ENCODE data around the gene PCNP.

The PCNP gene

DNA sequence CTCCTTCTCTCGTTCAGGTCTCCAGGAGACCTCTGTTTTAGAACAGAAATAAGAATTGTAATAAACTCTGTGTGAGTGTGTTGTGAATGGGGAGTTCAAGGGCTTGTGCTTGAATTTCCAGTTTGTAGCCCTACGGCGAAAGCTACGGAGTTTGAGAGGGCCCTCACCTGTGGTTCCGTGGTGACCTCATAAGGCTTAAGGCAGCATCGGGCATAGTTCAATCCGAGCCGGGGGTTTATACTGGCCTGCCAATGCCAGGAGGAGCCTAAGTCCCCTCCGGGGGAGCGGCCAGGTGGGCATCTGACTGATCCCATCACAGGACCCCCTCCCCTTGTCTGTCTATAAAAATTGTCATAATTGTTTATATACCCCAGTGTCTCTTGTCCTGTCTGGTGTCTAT, 59.2 kb downstream of the PCNP start:
- DNase-seq (ENCODE audit: low read depth, low spot score), result no peak

DNA sequence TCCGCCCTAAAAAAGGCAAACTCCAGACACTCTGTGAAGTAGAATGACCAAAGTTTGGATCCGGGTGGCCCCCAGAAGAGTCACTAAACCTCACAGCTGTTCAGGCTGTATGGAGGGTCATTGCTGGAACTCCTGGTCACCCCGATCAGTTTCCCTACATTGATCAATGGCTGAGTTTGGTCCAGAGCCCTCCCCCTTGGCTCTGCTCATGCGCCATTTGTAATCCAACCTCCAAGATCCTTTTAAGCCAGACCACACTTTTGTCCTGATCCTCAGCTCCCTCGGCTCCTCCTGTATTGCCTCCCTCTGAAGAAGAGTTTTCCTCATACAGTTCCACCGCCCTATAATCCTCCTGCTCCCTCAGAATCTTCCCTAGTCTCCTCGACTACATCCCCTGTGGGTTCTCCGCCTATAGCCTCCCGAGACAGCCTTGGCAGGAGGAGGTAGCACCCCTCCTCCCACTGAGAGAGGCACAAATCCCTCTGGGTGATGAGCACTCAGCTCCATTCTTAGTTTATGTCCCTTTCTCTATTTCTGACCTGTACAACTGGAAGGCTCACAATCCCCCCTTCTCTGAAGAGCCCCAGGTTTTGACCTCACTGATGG, 60.7 kb downstream of the PCNP start:
- DNase-seq (ENCODE audit: low read depth, low spot score), result no peak

- DNase-seq (ENCODE audit: low read depth, low spot score), result no peak
Observed at GRCh38 chr3:101635345-101635744, 61.4 kb downstream of the PCNP start.

DNA sequence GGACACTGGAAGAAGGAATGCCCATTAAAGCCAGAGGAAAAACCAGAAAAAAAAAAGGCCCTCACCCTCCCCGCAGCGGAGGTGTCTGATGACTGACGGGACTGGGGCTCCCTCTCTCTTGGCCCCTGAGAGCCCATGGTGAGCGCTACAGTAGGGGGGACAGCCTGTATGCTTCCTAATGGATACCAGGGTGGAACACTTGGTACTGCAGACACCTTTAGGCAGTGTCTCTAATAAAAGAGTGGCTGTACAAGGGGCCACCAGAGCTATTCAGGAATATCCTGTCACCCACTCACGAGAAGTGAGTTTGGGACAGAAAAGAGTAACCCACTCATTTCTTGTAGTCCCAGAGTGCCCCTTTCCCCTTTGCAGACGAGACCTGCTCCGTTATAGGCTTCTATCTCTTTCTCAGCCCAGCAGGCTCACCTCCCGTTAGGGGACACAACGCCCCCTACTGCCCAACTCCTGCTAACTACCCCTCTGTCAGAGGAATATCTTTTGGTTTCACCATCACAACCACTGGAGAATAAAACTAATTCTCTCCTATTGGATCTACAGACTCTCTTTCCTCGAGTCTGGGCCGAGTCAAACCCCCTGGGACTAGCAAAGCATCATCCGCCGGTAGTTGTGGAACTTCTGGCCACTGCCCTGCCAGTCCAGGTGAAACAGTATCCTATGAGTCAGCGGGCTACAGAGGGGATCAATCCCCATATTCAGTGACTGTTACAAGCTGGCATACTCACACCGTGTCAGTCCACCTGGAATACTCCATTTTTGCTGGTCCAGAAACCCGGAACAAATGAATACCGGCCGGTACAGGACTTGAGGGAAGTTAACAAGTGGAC, 62.2 kb downstream of the PCNP start:
- DNase-seq (ENCODE audit: low read depth, low spot score), result peak; percentile 79

DNA sequence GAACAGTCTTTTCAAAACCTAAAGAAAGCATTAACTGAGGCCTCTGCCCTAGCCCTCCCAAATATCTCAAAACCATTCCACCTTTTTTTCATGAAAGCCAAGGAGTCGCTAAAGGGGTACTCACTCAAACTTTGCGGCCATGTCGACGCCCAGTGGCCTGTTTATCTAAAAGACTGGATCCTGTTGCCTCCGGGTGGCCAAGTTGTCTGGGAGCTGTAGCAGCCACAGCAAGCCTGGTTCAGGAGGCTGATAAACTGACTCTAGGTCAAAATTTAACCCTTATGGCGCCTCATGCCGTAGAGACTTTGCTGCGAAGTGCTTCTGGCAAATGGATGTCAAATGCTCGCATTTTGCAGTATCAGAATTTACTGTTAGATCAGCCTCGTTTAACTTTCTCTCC, 63.5 kb downstream of the PCNP start:
- no peak for DNase-seq (ENCODE audit: low read depth, low spot score)

GRCh38 chr3:101638261-101638745, 64.3 kb downstream of the PCNP start:
- peak; percentile 68 for DNase-seq (ENCODE audit: low read depth, low spot score)

DNA sequence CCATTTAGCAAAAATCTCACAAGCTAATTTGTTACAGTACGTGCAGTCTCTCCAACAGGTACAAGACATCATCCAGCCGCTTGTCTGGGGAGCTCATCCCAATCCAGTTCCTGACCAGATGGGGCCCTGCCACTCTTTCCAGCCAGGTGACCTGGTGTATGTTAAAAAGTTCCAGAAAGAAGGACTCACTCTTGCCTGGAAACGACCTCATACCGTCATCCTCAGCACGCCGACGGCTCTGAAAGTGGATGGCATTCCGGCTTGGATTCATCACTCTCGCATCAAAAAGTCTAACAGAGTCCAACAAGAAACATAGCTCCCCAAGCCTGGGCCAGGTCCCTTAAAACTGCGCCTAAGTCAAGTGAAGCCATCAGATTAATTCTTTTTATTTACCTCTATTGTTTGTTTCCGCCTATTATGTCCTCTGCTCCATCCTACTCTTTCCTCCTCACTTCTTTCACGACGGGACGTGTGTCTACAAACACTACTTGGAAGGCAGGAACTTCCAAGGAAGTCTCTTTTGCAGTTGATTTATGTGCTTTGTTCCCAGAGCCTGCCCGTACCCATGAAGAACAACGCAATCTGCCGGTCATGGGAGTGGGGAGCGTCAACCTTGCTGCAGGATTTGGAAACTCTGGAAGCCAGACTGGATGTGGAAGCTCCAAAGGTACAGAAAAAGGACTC, 65.4 kb downstream of the PCNP start:
- no peak for DNase-seq (ENCODE audit: low read depth, low spot score)

DNA sequence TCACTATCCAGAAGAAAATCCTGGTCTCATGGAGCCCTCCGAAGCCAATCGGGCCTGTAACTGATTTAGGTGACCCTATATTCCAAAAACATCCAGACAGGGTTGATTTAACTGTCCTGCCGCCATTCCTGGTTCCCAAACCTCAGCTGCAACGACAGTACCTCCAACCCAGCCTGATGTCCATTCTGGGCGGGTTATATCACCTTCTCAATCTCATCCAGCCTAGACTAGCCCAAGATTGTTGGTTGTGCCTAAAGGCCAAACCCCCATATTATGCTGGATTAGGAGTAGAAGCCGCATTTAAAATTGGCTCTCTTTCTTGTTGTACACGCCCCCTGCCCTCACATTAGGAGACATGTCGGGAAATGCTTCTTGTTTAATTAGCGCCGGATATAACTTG, 66.3 kb downstream of the PCNP start:
- DNase-seq (ENCODE audit: low read depth, low spot score), result no peak

DNA sequence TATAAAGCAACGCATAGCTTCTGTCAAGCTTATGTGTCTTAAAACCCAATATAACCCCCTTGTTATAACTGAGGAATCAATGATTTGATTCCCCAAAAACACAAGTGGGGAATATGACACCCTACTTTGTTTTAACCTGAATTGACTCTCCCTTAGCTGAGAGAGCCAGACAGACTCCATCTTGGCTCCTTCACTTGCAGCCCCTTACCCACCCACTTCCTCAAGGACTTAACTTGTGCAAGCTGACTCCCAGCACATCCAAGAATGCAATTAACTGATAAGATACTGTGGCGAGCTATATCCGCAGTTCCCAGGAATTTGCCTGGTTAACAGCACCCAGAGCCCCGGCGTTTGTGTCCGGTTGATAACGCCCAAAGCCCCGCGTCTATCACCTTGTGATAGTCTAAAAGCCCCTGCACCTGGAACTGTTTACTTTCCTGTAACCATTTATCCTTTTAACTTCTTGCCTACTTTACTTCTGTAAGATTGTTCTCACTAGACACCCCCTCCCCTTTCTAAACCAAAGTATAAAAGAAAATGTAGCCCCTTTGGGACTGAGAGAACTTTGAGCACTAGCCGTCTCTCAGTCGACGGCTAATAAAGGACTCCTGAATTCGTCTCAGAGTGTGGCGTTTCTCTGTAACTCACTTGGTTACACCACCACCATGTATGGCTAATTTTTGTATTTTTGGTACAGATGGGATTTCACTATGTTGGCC, 67.6 kb downstream of the PCNP start:
- peak; percentile 44 for DNase-seq (ENCODE audit: low read depth, low spot score)

DNA sequence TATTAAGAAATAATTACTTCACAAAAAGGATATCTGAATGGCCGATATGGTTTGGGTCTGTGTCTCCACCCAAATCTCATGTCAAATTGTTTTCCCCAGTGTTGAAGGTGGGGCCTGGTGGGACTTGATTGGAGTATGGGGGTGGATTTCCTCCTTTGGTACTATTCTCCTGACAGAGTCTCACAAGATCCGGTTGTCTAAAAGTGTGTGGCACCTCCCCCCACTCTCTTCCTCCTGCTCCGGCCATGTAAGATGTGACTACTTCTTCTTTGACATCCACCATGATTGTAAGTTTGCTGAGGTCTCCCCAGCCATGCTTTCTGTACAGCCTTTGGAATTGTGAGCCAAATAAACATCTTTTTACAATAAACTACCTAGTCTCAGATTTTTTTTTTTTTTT, 68.5 kb downstream of the PCNP start:
- no peak for DNase-seq (ENCODE audit: low read depth, low spot score)

- no peak for DNase-seq (ENCODE audit: low read depth, low spot score)
Observed at GRCh38 chr3:101643009-101643844, 69.2 kb downstream of the PCNP start.
